GM10847 (cell line): ENCODE results near the gene LNPEP.

Source experiments
- POLR2A ChIP-seq: IDR thresholded peaks from 2 replicates; pipeline ENCODE4 v1.6.1; 2011; ENCODE audit not compliant: insufficient read length; ENCODE audit errors: extremely low read depth

LNPEP gene

DNA sequence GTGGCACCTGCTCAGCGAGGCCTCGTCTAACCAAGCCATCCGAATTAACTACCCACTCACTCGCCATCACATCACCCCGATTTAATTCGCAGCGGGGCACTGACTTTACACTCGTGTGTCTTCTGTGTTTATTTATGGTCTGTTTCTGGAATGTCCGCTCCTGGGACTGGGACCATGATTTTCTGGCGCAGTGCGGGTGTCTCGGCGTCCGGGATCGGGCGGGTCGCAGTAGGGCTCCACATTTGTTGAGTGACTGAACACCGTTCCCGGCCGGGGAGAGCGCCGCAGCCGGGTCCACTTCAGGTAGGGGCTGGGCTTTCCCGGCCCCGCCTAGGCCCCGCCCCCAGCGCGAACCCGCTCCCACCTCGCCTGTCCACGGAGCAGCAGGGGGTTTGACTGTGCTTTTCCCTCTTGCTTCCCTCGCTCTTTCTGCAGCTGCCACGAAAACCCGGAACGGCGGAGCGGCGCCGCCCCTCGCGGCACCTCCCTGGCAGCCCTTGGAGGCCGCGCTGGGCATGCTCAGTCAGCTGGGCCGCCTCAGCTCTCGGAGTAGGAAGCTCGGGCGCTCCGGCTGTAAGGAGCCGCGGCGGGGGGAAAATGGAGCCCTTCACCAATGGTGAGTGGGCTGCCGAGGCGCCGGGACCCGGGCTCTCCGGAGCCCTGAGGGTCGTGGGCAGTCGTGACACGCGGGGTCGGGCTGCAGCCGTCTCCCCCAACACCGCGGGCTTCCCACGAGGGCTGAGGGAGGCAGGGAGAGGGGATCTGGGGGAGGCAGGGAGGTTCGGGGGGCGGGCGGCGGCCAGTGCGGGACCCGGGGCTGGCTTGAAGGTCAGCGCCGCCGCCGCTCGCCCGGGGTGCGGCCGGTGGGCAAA lies at the start of gene LNPEP:
TSS of gene LNPEP (plus strand) at position 522 of the 872 bp plus-strand sequence. CDS start at position 598, 76 bp downstream.
- TF ChIP-seq POLR2A, result peak; percentile 75

DNA sequence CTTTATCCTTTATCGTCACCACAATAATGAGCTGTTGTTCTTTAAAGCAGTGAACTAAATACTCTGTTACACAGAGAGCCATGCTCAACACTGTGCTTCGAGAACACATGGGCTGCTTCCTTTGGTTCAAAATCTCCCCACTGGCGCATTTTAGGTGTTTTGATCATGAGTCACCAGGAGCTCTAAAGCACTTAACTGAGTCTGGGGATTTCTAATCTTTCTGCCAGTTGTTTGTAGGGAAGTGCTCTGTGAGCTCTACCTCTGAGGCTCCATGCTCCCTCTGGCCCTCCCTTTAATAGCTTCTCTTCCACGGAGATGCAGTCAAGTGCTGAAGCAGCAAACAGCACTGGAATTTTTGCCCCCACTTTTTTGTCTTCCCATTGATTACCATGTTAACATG lies 42.5 kb upstream of the LNPEP start:
- TF ChIP-seq POLR2A, result no peak

DNA sequence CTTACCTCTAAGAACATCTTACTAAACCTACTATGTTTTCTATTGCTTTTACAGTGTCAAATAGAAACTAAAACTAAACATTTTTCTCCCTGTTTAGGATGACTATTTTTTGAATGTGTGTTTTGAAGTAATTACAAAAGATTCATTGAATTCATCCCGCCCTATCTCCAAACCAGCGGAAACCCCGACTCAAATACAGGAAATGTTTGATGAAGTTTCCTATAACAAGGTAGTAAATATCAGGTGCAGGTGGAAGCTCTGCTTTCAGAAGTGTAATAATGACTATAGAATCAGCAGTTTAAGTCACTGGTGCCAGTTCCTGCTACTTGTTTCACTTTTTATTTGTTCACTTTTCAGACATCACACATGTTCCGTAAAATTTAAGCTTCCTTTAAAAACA lies 39.6 kb upstream of the LNPEP start:
- TF ChIP-seq POLR2A, result no peak

DNA sequence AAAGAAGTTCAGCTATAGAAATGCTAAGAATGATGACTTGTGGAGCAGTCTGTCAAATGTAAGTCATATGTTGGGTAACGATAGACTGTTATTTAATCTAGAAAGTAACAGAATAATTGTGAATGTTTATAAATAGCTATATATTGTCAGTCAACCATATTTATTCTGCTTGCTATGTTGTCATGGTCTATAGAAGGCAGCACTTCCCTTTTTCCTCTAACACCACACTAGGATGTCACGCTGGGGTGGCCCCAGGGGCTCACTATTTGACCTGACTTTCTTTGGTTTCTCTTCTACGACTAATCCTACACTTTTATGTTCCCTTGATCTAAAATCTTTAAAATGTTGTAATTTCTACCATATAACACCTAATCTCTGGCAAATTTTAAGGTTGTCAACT lies 39.1 kb upstream of the LNPEP start:
- TF ChIP-seq POLR2A, result no peak

DNA sequence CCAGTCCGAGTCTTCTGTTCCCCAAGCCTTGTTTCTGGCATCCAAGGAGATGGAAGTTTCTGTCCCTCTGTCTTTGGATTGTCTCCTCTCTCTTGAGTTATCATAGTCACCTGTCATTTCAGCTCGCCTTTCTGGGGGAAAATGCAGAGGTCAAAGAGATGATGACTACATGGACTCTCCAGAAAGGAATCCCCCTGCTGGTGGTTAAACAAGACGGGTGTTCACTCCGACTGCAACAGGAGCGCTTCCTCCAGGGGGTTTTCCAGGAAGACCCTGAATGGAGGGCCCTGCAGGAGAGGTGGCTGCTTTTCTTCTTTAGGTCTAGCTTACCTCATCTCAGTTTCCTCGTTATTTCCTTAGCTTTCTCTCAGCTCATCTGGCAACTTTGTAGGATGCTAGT lies 34.5 kb upstream of the LNPEP start:
- TF ChIP-seq POLR2A, result no peak

DNA sequence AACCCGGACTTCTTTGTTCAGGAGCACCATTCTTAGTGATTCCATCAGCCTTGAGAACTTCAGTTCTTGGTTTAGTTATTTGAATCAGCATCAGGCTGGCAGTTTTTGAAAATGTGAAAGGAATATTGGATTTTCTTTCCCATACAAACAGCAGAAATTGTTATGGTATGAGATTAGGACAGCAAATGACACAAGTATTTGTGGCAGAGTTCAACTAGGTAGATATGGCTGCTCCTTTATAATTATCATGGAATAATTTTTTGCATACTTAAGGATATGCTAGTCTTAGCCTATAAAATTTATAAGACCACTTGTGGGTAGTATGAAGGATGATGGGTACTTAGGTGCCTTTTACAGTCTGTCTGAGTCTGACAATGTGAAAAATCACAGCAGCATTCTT lies 34.0 kb upstream of the LNPEP start:
- no peak for TF ChIP-seq POLR2A

DNA sequence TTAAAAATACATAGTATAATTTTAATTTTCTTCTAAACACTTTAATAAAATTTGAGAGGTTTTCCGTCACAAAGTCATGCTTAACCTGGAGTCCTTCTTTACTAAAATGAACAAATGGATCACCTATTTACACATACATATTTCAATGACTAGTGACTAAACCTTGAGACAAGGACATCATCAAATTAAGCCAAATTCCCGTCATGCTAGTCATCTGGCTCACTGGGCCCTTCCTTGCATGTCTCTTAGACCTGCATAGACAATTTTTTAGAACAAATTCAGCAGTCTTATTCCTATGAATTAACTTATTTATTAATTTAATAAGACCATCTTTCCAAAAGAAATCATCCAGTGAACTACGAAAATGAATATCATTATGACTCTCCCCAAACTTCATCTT lies 33.0 kb upstream of the LNPEP start:
- no peak for TF ChIP-seq POLR2A

DNA sequence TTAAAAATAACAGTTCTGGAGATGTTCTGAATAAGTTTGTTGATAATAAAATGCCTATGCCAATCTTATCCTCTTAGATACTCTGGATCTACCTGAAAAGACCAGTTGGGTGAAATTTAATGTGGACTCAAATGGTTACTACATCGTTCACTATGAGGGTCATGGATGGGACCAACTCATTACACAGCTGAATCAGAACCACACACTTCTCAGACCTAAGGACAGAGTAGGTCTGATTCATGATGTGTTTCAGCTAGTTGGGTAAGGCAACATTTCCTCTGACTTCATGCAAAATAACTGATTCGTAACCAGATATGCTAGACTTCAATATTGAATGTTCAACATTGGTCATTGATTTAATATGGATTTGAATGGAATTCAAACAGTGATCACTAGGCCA lies 32.6 kb upstream of the LNPEP start:
- no peak for TF ChIP-seq POLR2A

DNA sequence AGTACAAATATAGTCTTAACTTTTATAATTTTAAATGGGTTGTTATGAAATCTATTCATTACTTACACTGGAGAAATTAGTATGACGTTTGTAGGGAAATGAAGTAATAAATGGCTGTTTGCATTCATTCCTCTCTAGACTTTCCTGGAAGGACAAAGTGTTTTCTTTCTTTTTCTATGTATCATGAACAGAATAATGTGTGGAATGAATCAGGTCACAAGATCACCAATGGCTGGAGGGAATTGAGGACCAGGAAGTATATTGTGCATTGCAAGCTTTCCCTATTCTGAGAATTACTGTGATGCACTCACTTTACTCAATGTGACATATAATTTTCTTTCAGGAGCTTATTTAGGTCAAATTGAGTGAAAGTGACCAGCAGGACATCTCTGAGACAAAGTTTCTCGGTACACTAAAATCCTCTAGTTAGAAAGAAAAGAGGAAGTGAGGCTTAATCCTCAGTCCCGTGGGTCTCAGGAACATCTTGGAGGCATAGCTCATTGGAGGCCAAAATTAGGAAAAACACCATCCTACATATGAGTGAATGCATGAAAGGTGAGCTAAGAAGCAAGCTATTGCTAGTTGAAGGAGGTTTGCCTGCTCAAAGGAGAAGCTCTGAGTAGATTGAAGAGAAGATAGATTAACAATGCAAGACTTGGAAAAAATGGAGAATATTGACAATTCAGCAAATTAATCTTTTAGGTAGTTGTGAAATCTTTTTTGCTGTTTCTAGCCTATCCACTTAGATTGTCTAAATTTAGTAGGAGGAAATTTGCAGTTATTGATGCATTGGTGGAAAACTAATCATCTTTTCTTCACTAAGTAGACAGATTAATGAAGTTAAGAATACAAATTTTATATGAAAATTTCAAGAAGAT lies 31.6 kb upstream of the LNPEP start:
- no peak for TF ChIP-seq POLR2A

DNA sequence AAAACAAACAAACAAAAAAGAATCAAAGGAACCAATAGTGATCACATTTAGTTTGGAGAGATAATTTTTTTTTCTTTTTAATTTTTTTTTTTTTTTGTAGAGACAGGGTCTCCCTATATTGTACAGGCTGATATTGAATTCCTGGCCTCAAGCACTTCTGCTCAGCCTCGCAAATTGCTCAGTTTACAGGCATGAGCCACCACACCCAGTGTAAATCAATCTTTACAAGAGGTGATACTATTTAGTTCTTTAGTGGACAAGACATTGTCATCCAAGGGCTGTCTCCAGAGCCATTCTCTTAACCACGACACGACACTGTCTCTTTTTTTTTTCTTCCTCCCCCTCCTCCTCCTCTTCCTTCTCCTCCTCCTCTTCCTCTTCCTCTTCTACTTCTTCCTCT lies 30.0 kb upstream of the LNPEP start:
- TF ChIP-seq POLR2A, result no peak

DNA sequence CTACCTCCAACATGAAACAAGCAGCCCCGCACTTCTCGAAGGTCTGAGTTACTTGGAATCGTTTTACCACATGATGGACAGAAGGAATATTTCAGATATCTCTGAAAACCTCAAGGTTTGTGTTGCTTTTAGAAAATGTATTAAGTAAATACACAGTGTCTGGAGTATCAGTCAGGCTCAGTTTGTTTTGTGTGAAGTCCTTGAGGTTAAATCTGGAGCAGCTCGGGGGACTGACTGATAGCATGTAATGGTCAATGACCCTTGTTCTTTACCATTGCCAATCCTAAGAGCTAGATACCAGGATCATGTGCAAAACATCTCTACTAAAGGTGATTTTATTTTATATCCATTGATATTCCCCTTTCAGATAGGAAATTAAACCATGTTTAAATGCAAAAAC lies 26.9 kb upstream of the LNPEP start:
- no peak for TF ChIP-seq POLR2A

DNA sequence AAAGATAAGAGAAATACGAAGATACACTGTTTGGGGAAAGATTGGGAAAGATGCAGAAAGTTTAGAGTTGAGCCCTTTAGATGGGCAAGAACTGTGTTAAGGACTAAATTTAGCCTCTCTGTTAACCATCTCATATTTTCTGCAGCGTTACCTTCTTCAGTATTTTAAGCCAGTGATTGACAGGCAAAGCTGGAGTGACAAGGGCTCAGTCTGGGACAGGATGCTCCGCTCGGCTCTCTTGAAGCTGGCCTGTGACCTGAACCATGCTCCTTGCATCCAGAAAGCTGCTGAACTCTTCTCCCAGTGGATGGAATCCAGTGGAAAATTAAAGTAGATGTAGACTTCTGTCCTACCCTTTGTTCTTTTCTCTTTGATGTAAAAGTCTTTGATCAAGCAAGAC lies 26.4 kb upstream of the LNPEP start:
- TF ChIP-seq POLR2A, result no peak

DNA sequence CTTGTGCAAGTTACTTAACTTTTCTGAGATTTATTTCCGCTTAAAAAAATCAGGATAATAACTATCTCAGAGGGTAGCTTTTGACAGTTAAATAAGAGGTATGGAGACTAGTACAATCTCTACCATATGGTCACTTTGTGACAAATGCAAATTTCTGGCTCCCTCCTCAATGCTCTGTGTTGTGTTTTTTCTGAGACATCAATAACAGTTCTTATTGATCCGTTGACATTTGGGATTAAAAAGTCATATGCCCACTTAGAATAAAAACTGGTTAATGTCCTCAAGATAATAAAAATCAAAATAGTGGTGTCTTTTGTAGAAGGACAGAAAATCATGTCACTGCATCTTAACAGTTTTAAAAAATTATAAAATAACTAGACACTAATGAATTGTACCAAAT lies 24.7 kb upstream of the LNPEP start:
- TF ChIP-seq POLR2A, result no peak

DNA sequence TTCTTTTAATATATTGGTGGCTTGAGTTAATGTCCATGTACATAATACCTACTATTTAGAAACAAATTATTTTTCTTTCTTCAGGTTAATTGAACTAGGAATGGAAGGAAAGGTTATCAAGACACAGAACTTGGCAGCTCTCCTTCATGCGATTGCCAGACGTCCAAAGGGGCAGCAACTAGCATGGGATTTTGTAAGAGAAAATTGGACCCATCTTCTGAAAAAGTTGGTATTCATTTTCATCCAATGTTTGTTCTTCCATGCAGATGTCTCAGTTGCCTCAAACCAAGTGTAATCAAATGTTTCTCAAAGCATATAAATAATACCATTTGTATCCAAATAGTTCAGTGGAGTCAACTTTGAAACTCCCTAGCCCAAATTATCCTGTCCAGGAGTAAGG lies 22.6 kb upstream of the LNPEP start:
- no peak for TF ChIP-seq POLR2A

DNA sequence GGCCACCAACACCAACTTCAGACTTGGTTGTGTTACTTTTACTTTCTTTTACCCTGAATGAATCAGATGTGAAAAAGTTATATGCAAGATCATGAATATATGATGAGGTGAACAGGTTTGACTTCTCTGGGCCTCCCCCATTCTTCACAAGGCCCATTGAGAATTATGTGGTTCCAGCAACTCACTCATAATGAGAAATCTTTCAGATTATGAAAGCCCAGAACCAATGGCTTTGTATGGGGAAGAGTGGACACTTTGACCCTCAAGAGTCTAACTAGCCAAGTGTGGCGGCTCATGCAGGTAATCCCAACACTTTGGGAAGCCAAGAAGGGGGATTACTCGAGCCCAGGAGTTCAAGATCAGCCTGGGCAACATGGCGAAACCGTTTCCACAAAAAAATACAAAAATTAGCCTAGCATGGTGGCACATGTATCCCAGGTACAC lies 16.1 kb upstream of the LNPEP start:
- TF ChIP-seq POLR2A, result no peak

DNA sequence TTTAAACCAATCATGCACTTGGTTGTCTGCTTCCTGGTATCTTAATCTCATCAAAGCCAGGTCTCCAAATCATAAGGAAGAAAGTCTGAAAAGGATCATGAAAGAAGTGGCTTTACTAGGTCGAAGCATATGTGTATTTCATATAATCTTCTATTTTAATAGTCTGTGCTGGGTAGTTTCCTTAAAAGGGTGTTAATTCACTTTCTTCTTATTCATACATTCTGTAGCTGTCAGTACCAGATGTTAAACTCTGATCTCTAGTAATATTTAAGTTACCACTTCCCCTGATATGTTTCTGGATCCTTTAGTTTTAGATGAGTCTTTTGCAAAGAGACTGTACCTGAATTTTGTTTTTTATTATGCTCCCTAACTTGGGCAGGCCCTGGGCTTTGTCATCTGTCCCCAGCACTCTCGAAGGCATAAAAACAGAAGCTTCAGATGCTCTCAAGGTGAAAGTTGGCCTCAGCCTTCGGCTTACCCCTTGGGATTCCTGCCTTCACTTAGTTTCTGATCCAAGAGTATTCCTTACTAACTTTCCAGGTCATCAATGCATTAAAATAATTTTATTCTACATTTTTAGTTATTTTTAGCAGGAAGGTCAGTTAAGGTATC lies 15.0 kb upstream of the LNPEP start:
- TF ChIP-seq POLR2A, result no peak
